ENCODE results near the gene FBN1. TPM values are rescaled to one million over a fixed set of nuclear protein-coding genes. Genes with fewer than 3 reads are reported as not detected.

FBN1 gene
- polyA plus RNA-seq, 1 experiment, result 565 TPM

- TF ChIP-seq CTCF (IDR thresholded peaks at IDR 0.05; ENCODE audit: insufficient read depth, low read depth, low read length), result no peak
- no peaks in the 10 kb centered on the region for H3K27me3 ChIP-seq (ENCODE audit: control insufficient read depth, insufficient read depth, low read length)
- ChIA-PET CTCF (interaction anchor here (0.9 kb wide), 1 partner anchor 218 kb away, joined by 3 read pairs; no protein-coding TSS in a partner anchor), POLR2A (interaction anchor here (0.7 kb wide), 1 partner anchor 36 kb away, joined by 3 read pairs; no protein-coding TSS in a partner anchor)
- H3K36me3 ChIP-seq (ENCODE audit: control insufficient read depth, insufficient read depth, low read length), result peaks cover 6% of the 10 kb centered on the region; the same call in 1 of the 2 replicates
- no peak overlapping the region for H3K4me3 ChIP-seq (ENCODE audit: low read depth, low read length)
- DNase-seq (ENCODE audit: low read depth), result no peak
Observed at GRCh38 chr15:48577469-48577868, 68.0 kb downstream of the FBN1 start.

DNA sequence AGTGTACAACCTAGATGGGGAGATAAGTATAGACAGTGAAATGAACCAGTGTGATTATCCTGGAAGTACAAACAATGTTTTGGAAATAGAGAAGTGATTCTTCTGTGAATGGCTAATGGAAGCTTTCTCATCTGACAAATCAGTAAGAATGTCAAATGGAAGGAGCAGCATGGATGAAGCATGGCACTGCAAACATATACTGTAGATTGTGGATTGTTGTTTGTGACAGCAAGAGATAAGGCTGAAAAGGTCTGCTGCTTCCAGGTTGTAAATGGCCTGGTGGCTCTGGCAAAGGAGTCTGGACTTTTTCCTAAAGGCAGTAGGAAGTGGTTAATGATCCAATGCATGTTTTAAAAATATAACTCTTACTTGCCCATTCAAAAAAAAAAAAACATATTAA lies 71.3 kb downstream of the FBN1 start:
- Histone ChIP-seq H3K36me3 (ENCODE audit: control insufficient read depth, insufficient read depth, low read length) (peaks cover 4% of the 10 kb centered on the region; the same call in 1 of the 2 replicates), H3K4me3 (ENCODE audit: low read depth, low read length) (no peak overlapping the region), H3K27me3 (ENCODE audit: control insufficient read depth, insufficient read depth, low read length) (no peaks in the 10 kb centered on the region)
- POLR2A ChIA-PET, result no interaction called here
- DNase-seq (ENCODE audit: low read depth), result no peak
- CTCF ChIA-PET, result no interaction called here
- no peak for TF ChIP-seq CTCF (IDR thresholded peaks at IDR 0.05; ENCODE audit: insufficient read depth, low read depth, low read length)

DNA sequence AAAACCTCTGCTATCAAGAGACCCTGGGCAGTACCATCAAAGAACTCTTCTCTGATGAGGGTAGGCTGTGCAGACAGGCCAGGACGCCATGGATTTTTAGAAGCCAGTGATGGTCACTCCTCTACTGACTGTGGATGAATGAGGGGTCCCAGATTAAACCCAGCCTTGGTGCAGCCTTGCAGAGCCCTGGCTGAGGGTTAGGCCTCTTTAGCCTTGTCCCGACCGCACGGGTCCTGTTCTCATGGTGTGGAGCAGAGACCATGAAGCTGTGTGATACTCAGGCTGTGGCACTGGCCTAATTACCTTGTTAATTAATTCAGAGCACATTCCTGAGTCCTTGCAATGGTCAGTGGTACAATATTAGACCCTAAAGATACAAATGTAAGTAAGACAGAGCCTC lies 71.7 kb downstream of the FBN1 start:
- peaks cover 4% of the 10 kb centered on the region; the same call in 1 of the 2 replicates for H3K36me3 ChIP-seq (ENCODE audit: control insufficient read depth, insufficient read depth, low read length)
- DNase-seq (ENCODE audit: low read depth), result no peak
- H3K27me3 ChIP-seq (ENCODE audit: control insufficient read depth, insufficient read depth, low read length), result no peaks in the 10 kb centered on the region
- ChIA-PET POLR2A (no interaction called here), CTCF (no interaction called here)
- no peak for TF ChIP-seq CTCF (IDR thresholded peaks at IDR 0.05; ENCODE audit: insufficient read depth, low read depth, low read length)
- no peak overlapping the region for H3K4me3 ChIP-seq (ENCODE audit: low read depth, low read length)

DNA sequence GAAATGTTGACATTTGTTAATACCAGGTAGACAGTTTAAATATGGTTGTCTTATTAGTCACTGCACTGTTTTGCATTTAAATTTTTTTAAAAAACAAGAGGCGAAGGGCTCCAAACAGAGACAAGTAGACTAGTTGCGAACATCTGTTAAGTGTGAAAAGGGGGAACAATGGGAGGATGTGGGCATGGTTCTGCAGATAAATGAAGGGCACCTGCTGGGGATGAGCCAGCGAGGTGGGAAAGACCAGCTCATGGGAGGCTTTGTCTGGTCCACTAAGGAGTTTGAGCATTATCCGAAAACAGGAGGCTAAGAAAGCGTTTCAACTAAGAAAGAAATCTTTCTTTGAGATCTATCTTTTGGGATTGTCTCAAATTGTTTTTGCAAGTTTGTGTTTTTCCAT lies 72.7 kb downstream of the FBN1 start:
- DNase-seq (ENCODE audit: low read depth), result no peak
- H3K27me3 ChIP-seq (ENCODE audit: control insufficient read depth, insufficient read depth, low read length), result no peaks in the 10 kb centered on the region
- peaks cover 4% of the 10 kb centered on the region; the same call in 1 of the 2 replicates for H3K36me3 ChIP-seq (ENCODE audit: control insufficient read depth, insufficient read depth, low read length)
- H3K4me3 ChIP-seq (ENCODE audit: low read depth, low read length), result no peak overlapping the region
- CTCF ChIA-PET, result no interaction called here
- POLR2A ChIA-PET, result no interaction called here
- TF ChIP-seq CTCF (IDR thresholded peaks at IDR 0.05; ENCODE audit: insufficient read depth, low read depth, low read length), result no peak

GRCh38 chr15:48571510-48571909 lies 74.0 kb downstream of the FBN1 start:
- ChIA-PET POLR2A (no interaction called here), CTCF (no interaction called here)
- Histone ChIP-seq H3K36me3 (ENCODE audit: control insufficient read depth, insufficient read depth, low read length) (peaks cover 4% of the 10 kb centered on the region; the same call in 1 of the 2 replicates), H3K27me3 (ENCODE audit: control insufficient read depth, insufficient read depth, low read length) (no peaks in the 10 kb centered on the region), H3K4me3 (ENCODE audit: low read depth, low read length) (no peak overlapping the region)
- no peak for DNase-seq (ENCODE audit: low read depth)
- TF ChIP-seq CTCF (IDR thresholded peaks at IDR 0.05; ENCODE audit: insufficient read depth, low read depth, low read length), result no peak
